OCI-LY3 (cell line): Measurements from ENCODE around the gene LPP.

Experiments used
- H2AFZ ChIP-seq: fragments of 200-600, 300-600 bp; shearing (Covaris generic); 2 replicates; pipeline ENCODE4 v1.6.0; 2014; ENCODE audit warnings: antibody characterized with exemption, low read depth, low read length
- H3K27ac ChIP-seq: fragments of 200-600, 300-600 bp; sonication (generic); 2 replicates; pipeline ENCODE4 v1.5.1; 2014; ENCODE audit warnings: mild to moderate bottlenecking, low read length, moderate library complexity, mixed read lengths
- H3K27me3 ChIP-seq: fragments of 200-600, 300-600 bp; sonication (generic); 2 replicates; pipeline ENCODE4 v1.6.1; 2014; ENCODE audit warnings: low read depth, low read length, mixed read lengths
- H3K36me3 ChIP-seq: fragments of 200-600, 300-600 bp; sonication (generic); replicated peaks from 2 replicates; pipeline ENCODE3; 2014; ENCODE audit warnings: low read depth, low read length, mixed read lengths
- H3K4me1 ChIP-seq: fragments of 300-600, 200-600 bp; sonication (generic); 2 replicates; pipeline ENCODE4 v1.6.1; 2014; ENCODE audit warnings: low read length, mixed read lengths
- H3K4me2 ChIP-seq: fragments of 200-600, 300-600 bp; sonication (generic); 2 replicates; pipeline ENCODE4 v1.6.1; 2014; ENCODE audit warnings: low read length, mixed read lengths
- H3K4me3 ChIP-seq: fragments of 300-600, 200-600 bp; sonication (generic); 2 replicates; pipeline ENCODE4 v1.5.1; 2014; ENCODE audit warnings: antibody characterized with exemption, mild to moderate bottlenecking, low read length, moderate library complexity
- H3K79me2 ChIP-seq: fragments of 300-600, 200-600 bp; shearing (Covaris generic); 2 replicates; pipeline ENCODE4 v1.6.1; 2014; ENCODE audit warnings: mild to moderate bottlenecking, low read length, mixed read lengths
- H3K9ac ChIP-seq: fragments of 300-600, 200-600 bp; shearing (Covaris generic); 2 replicates; pipeline ENCODE4 v1.6.0; 2014; ENCODE audit warnings: mild to moderate bottlenecking, low read length, moderate library complexity
- H3K9me3 ChIP-seq: fragments of 200-600, 300-600 bp; shearing (Covaris generic); 2 replicates; pipeline ENCODE4 v1.6.1; 2014; ENCODE audit warnings: low read length, mixed read lengths; ENCODE audit not compliant: insufficient read depth
- H4K20me1 ChIP-seq: fragments of 200-600, 300-600 bp; sonication (generic); 2 replicates; pipeline ENCODE4 v1.6.1; 2016; ENCODE audit warnings: low read length, mixed read lengths; ENCODE audit not compliant: insufficient read depth
- EZH2phosphoT487 ChIP-seq: fragments of 200-600 bp; shearing (Covaris generic); IDR thresholded peaks from 2 replicates; pipeline ENCODE4 v1.6.1; 2018; ENCODE audit warnings: antibody characterized with exemption, mixed run types, low read depth
- TF ChIP-seq, protein P1 (sequence below): fragments of 200-600, 300-600 bp; sonication (generic); IDR thresholded peaks from 2 replicates; pipeline ENCODE4 v1.5.1; 2014; ENCODE audit warnings: antibody characterized with exemption, low read length, low read depth

The LPP gene

GRCh38 chr3:188797045-188797444 is 643.1 kb downstream of the LPP start:
- no peak for TF ChIP-seq EZH2phosphoT487
- TF ChIP-seq, protein P1, sequence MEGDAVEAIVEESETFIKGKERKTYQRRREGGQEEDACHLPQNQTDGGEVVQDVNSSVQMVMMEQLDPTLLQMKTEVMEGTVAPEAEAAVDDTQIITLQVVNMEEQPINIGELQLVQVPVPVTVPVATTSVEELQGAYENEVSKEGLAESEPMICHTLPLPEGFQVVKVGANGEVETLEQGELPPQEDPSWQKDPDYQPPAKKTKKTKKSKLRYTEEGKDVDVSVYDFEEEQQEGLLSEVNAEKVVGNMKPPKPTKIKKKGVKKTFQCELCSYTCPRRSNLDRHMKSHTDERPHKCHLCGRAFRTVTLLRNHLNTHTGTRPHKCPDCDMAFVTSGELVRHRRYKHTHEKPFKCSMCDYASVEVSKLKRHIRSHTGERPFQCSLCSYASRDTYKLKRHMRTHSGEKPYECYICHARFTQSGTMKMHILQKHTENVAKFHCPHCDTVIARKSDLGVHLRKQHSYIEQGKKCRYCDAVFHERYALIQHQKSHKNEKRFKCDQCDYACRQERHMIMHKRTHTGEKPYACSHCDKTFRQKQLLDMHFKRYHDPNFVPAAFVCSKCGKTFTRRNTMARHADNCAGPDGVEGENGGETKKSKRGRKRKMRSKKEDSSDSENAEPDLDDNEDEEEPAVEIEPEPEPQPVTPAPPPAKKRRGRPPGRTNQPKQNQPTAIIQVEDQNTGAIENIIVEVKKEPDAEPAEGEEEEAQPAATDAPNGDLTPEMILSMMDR: no peak

DNA sequence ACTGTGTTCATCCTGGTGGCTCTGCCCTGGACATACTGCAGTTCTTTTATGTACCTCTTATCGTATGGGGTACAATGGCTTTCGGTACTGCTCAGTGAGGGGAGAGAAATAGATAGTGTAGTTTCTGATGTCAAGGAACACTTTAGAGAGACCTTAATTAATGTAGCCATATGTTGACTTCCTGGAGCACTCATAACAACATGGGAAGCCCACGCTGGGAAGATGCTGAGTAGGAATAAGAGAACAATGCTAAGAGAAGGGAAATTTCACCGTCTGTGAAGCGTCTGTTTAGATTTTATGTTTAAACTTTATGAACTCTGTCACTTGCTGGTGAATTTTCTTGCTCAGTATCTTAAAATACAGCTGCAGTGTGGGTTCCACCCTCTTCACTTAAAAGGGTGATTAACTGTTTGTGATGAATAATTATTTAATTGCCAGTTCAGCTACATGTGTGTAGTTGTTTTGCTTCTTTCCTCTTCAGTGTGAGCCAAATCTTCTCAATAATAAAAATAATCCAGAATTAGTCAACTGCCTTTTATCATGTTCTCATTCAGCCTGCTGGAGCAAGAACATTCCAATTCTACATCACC is 644.7 kb downstream of the LPP start:
- no peak overlapping the region for H3K4me3 ChIP-seq
- H3K4me2 ChIP-seq: no peak overlapping the region
- peaks cover 21% of the 10 kb centered on the region for H3K4me1 ChIP-seq
- no peak overlapping the region for H2AFZ ChIP-seq
- TF ChIP-seq, protein P1: no peak
- no peak for TF ChIP-seq EZH2phosphoT487
- no peak overlapping the region for H3K27ac ChIP-seq
- H3K79me2 ChIP-seq: no peaks in the 10 kb centered on the region
- no peaks in the 10 kb centered on the region for H3K9me3 ChIP-seq
- no peaks in the 10 kb centered on the region for H3K27me3 ChIP-seq
- no peak overlapping the region for H3K9ac ChIP-seq
- no peaks in the 10 kb centered on the region for H3K36me3 ChIP-seq
- H4K20me1 ChIP-seq: no peaks in the 10 kb centered on the region

More at GRCh38 chr3:188797045-188797444, 643.1 kb downstream of the LPP start:
- Histone ChIP-seq H3K79me2 (no peaks in the 10 kb centered on the region), H3K36me3 (no peaks in the 10 kb centered on the region), H2AFZ (no peak overlapping the region), H3K4me2 (no peak overlapping the region), H4K20me1 (no peaks in the 10 kb centered on the region), H3K4me3 (no peak overlapping the region), H3K9me3 (no peaks in the 10 kb centered on the region), H3K4me1 (peaks cover 30% of the 10 kb centered on the region), H3K27me3 (no peaks in the 10 kb centered on the region), H3K9ac (no peak overlapping the region), H3K27ac (no peak overlapping the region)

- H3K36me3 ChIP-seq: no peaks in the 10 kb centered on the region
- H3K4me2 ChIP-seq: no peak overlapping the region
- H3K79me2 ChIP-seq: no peaks in the 10 kb centered on the region
- H3K27me3 ChIP-seq: no peaks in the 10 kb centered on the region
- no peak overlapping the region for H3K4me3 ChIP-seq
- no peaks in the 10 kb centered on the region for H3K9me3 ChIP-seq
- H3K4me1 ChIP-seq: peaks cover 8% of the 10 kb centered on the region
- no peak overlapping the region for H3K27ac ChIP-seq
- no peak overlapping the region for H3K9ac ChIP-seq
- no peak overlapping the region for H2AFZ ChIP-seq
- TF ChIP-seq, protein P1: no peak
- no peak for TF ChIP-seq EZH2phosphoT487
- no peaks in the 10 kb centered on the region for H4K20me1 ChIP-seq
Measured at GRCh38 chr3:188801393-188801792, 647.4 kb downstream of the LPP start.

DNA sequence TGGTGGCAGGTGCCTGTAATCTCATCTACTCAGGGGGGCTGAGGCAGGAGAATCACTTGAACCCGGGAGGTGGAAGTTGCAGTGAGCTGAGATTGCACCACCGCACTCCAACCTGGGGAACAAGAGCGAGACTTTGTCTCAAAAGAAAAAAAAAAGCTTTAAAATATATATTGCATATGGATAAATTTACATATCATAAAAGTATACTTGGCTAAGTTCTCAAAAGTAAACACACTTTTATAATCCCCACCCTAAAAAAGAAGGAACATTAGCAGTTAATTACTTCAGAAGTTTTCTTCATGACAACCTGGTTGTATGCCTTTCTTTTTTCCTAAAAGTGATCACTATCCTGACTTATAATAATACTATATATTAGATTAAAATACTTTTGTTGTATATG is 648.7 kb downstream of the LPP start:
- Histone ChIP-seq H3K4me1 (no peaks in the 10 kb centered on the region), H3K27ac (no peak overlapping the region), H3K36me3 (no peaks in the 10 kb centered on the region), H3K9me3 (peaks cover 9% of the 10 kb centered on the region; the same call in 1 of the 2 replicates), H3K4me3 (no peak overlapping the region), H3K27me3 (no peaks in the 10 kb centered on the region), H3K79me2 (no peaks in the 10 kb centered on the region), H2AFZ (no peak overlapping the region), H3K9ac (no peak overlapping the region), H3K4me2 (no peak overlapping the region), H4K20me1 (no peaks in the 10 kb centered on the region)
- no peak for TF ChIP-seq EZH2phosphoT487
- TF ChIP-seq, protein P1: no peak
